ENCODE results near the gene ORAI1.
"Not testable (repeated sequence)": the region's sequence is repeated elsewhere in the genome, so short reads cannot be mapped to it uniquely, and the experiment has no call there.

The ORAI1 gene

GRCh38 chr12:121652767-121653497 is 26.6 kb downstream of the ORAI1 start:
- H3K27me3 ChIP-seq (ENCODE audit: control insufficient read depth in 1 of 2, insufficient read depth in 2 of 2, low read length in 2 of 2): no peaks in the 10 kb centered on the region
- no peaks in the 10 kb centered on the region for H3K36me3 ChIP-seq (ENCODE audit: insufficient read depth, low read length)
- no peak overlapping the region for H3K27ac ChIP-seq (ENCODE audit: low read depth, low read length)
- H3K4me1 ChIP-seq (ENCODE audit: insufficient read depth, low read length): no peaks in the 10 kb centered on the region
- H3K9ac ChIP-seq (ENCODE audit: low read length): no peak overlapping the region
- H3K9me3 ChIP-seq (ENCODE audit: low read length): no peaks in the 10 kb centered on the region
- H3K4me3 ChIP-seq (ENCODE audit: low read depth in 1 of 2, low read length in 2 of 2): no peak overlapping the region

- Histone ChIP-seq H3K4me1 (ENCODE audit: insufficient read depth, low read length) (no peaks in the 10 kb centered on the region), H3K4me3 (ENCODE audit: low read depth in 1 of 2, low read length in 2 of 2) (no peak overlapping the region), H3K9ac (ENCODE audit: low read length) (no peak overlapping the region), H3K36me3 (ENCODE audit: insufficient read depth, low read length) (no peaks in the 10 kb centered on the region), H3K27ac (ENCODE audit: low read depth, low read length) (no peak overlapping the region), H3K27me3 (ENCODE audit: control insufficient read depth in 1 of 2, insufficient read depth in 2 of 2, low read length in 2 of 2) (no peaks in the 10 kb centered on the region), H3K9me3 (ENCODE audit: low read length) (no peaks in the 10 kb centered on the region)
These were observed 27.7 kb downstream of the ORAI1 start for GRCh38 chr12:121653999-121654398.

- H3K4me3 ChIP-seq (ENCODE audit: low read depth in 1 of 2, low read length in 2 of 2): no peak overlapping the region
These were observed 29.8 kb downstream of the ORAI1 start for GRCh38 chr12:121656122-121656521.

DNA sequence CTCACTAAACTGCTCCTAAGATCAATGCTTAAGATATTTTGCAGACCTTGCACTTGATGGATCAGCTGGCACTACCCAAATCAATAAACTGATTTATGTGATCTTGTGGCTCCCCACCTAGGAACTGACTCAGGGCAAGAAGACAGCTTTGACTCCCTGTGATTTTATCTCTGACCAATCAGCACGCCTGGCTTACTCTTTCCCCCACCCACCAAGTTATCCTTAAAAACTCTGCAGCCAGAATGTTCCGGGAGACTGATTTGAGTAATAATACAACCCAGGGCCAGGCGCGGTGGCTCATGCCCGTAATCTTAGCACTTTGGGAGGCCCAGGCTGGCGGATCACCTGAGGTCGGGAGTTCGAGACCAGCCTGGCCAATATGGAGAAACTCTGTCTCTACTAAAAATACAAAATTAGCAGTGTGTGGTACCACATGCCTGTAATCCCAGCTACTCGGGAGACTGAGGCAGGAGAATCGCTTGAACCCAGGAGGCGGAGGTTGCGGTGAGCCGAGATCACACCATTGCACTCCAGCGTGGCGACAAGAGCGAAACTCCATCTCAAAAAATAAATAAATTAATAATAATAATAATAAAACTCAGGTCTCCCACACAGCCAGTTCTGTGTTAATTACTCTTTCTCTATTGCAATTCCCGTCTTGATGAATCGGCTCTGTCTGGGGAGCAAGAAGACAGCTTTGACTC is 31.1 kb downstream of the ORAI1 start:
- H3K27me3 ChIP-seq (ENCODE audit: control insufficient read depth in 1 of 2, insufficient read depth in 2 of 2, low read length in 2 of 2): no peaks in the 10 kb centered on the region
- no peaks in the 10 kb centered on the region for H3K4me1 ChIP-seq (ENCODE audit: insufficient read depth, low read length)
- no peak overlapping the region for H3K4me3 ChIP-seq (ENCODE audit: low read depth in 1 of 2, low read length in 2 of 2)
- H3K9ac ChIP-seq (ENCODE audit: low read length): no peak overlapping the region
- no peaks in the 10 kb centered on the region for H3K9me3 ChIP-seq (ENCODE audit: low read length)
- no peaks in the 10 kb centered on the region for H3K36me3 ChIP-seq (ENCODE audit: insufficient read depth, low read length)
- no peak overlapping the region for H3K27ac ChIP-seq (ENCODE audit: low read depth, low read length)

More at GRCh38 chr12:121656122-121656521, 29.8 kb downstream of the ORAI1 start:
- H3K27ac ChIP-seq (ENCODE audit: low read depth, low read length): no peak overlapping the region
- no peaks in the 10 kb centered on the region for H3K36me3 ChIP-seq (ENCODE audit: insufficient read depth, low read length)
- no peaks in the 10 kb centered on the region for H3K4me1 ChIP-seq (ENCODE audit: insufficient read depth, low read length)
- no peaks in the 10 kb centered on the region for H3K9me3 ChIP-seq (ENCODE audit: low read length)
- H3K9ac ChIP-seq (ENCODE audit: low read length): no peak overlapping the region
- H3K27me3 ChIP-seq (ENCODE audit: control insufficient read depth in 1 of 2, insufficient read depth in 2 of 2, low read length in 2 of 2): no peaks in the 10 kb centered on the region

- not testable (repeated sequence) for H3K36me3 ChIP-seq (ENCODE audit: insufficient read depth, low read length); H3K4me1 ChIP-seq (ENCODE audit: insufficient read depth, low read length); H3K9ac ChIP-seq (ENCODE audit: low read length); H3K9me3 ChIP-seq (ENCODE audit: low read length); H3K27ac ChIP-seq (ENCODE audit: low read depth, low read length); H3K27me3 ChIP-seq (ENCODE audit: control insufficient read depth in 1 of 2, insufficient read depth in 2 of 2, low read length in 2 of 2); H3K4me3 ChIP-seq (ENCODE audit: low read depth in 1 of 2, low read length in 2 of 2)
These were observed 35.2 kb downstream of the ORAI1 start for GRCh38 chr12:121661353-121662105.

- H3K27ac ChIP-seq (ENCODE audit: low read depth, low read length): no peak overlapping the region
- H3K4me3 ChIP-seq (ENCODE audit: low read depth in 1 of 2, low read length in 2 of 2): no peak overlapping the region
These were observed 37.2 kb downstream of the ORAI1 start for GRCh38 chr12:121663610-121663929.

DNA sequence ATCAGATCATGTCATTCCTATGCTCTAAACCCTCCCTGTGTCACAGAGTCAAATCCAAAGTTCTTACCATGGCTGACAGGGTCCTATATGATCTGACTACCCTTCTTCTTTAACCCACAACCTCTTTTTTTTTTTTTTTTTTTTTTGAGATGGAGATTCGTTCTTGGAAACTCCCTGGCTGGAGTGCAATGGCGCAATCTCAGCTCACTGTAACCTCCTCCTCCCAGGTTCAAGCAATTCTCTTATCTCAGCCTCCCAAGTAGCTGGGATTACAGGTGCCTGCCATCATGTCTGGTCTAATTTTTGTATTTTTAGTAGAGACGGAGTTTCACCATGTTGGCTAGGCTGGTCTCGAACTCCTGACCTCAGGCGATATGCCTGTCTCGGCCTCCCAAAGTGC is 40.5 kb downstream of the ORAI1 start:
- H3K27me3 ChIP-seq (ENCODE audit: control insufficient read depth in 1 of 2, insufficient read depth in 2 of 2, low read length in 2 of 2); H3K36me3 ChIP-seq (ENCODE audit: insufficient read depth, low read length); H3K9me3 ChIP-seq (ENCODE audit: low read length); H3K4me1 ChIP-seq (ENCODE audit: insufficient read depth, low read length); H3K4me3 ChIP-seq (ENCODE audit: low read depth in 1 of 2, low read length in 2 of 2); H3K27ac ChIP-seq (ENCODE audit: low read depth, low read length); H3K9ac ChIP-seq (ENCODE audit: low read length): not testable (repeated sequence)

More at GRCh38 chr12:121663610-121663929, 37.2 kb downstream of the ORAI1 start:
- H3K9me3 ChIP-seq (ENCODE audit: low read length): no peaks in the 10 kb centered on the region
- H3K4me1 ChIP-seq (ENCODE audit: insufficient read depth, low read length): no peaks in the 10 kb centered on the region
- no peak overlapping the region for H3K9ac ChIP-seq (ENCODE audit: low read length)
- H3K27me3 ChIP-seq (ENCODE audit: control insufficient read depth in 1 of 2, insufficient read depth in 2 of 2, low read length in 2 of 2): no peaks in the 10 kb centered on the region
- no peaks in the 10 kb centered on the region for H3K36me3 ChIP-seq (ENCODE audit: insufficient read depth, low read length)

DNA sequence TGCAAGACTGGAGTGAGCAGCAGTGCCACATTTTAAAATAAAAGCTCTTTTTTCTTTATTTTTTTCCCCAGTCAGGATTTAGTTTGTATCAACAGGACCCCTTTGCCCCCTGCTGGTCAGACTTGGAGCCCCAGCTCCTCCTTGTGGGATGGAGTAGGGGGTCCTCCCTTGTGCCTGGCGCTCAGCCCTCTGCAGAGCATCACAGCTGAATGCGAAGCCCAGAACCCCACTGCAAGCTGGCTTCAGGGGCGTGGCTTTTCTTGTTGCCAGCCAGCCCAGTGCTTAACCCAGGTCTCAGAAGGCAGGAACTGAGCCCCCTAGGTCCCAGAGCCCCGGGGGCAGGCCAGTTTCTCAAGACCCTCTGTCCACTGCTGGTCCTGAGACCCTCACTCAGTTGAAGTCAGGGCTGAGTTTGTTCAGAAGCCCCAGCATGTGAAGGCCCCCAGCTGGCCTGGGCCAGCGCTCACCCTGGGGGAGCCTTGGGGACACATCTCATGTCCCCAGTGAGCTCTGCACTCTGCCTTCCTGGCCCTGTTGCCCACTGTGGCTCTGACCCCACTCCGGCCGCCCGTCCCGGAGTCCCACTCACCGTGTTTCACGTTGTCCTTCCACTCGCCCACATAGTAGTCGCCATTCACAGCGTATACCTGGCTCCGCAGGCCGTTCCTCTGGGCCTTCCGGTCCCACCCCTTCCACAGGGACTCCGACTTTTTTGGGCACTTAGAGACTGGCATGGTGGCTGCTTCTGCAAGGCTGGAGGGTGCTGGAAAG is 42.6 kb downstream of the ORAI1 start:
- Histone ChIP-seq H3K4me3 (ENCODE audit: low read depth in 1 of 2, low read length in 2 of 2) (no peak overlapping the region), H3K27ac (ENCODE audit: low read depth, low read length) (no peak overlapping the region), H3K9ac (ENCODE audit: low read length) (no peak overlapping the region), H3K9me3 (ENCODE audit: low read length) (no peaks in the 10 kb centered on the region), H3K27me3 (ENCODE audit: control insufficient read depth in 1 of 2, insufficient read depth in 2 of 2, low read length in 2 of 2) (no peaks in the 10 kb centered on the region), H3K36me3 (ENCODE audit: insufficient read depth, low read length) (no peaks in the 10 kb centered on the region), H3K4me1 (ENCODE audit: insufficient read depth, low read length) (peaks cover 11% of the 10 kb centered on the region)

DNA sequence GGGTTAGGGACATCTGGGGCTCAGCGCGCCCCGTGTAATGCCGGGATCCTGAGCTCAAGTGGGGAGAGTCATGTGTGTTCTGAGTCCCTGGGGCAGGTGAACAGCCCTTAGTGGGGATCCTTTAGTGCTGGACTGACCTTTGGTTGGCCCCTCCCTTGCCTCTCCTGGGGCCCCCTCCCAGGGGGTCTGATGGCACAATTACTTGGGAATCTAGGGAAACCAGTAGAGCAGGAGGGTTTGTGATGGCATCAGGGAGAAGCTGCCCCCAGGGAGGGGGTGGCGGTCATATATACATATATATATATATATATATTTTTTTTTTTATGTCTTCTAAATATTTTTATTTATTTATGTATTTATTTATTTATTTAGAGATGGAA is 43.2 kb downstream of the ORAI1 start, which contains the start of gene MORN3:
Gene MORN3 (minus strand): TSS at position 134 of the 380 bp plus-strand sequence. CDS start 171 bp downstream, outside the sequence.
- no peak within 1 kb of the TSS for H3K4me3 ChIP-seq (ENCODE audit: low read depth in 1 of 2, low read length in 2 of 2)
- no peak within 1 kb of the TSS for H3K9ac ChIP-seq (ENCODE audit: low read length)
- H3K27me3 ChIP-seq (ENCODE audit: control insufficient read depth in 1 of 2, insufficient read depth in 2 of 2, low read length in 2 of 2): no peaks in the 10 kb centered on the region
- H3K9me3 ChIP-seq (ENCODE audit: low read length): no peaks in the 10 kb centered on the region
- no peaks in the 10 kb centered on the region for H3K36me3 ChIP-seq (ENCODE audit: insufficient read depth, low read length)
- peaks cover 11% of the 10 kb centered on the region for H3K4me1 ChIP-seq (ENCODE audit: insufficient read depth, low read length)
- no peak within 1 kb of the TSS for H3K27ac ChIP-seq (ENCODE audit: low read depth, low read length)

GRCh38 chr12:121673013-121673511 is 46.7 kb downstream of the ORAI1 start:
- no peak overlapping the region for H3K9ac ChIP-seq (ENCODE audit: low read length)
- peak overlapping the region; percentile 68 for H3K27ac ChIP-seq (ENCODE audit: low read depth, low read length)
- H3K4me3 ChIP-seq (ENCODE audit: low read depth in 1 of 2, low read length in 2 of 2): peak overlapping the region in 1 of 2 donors; percentile 43
- no peaks in the 10 kb centered on the region for H3K27me3 ChIP-seq (ENCODE audit: control insufficient read depth in 1 of 2, insufficient read depth in 2 of 2, low read length in 2 of 2)
- peaks cover 11% of the 10 kb centered on the region for H3K4me1 ChIP-seq (ENCODE audit: insufficient read depth, low read length)
- no peaks in the 10 kb centered on the region for H3K9me3 ChIP-seq (ENCODE audit: low read length)
- no peaks in the 10 kb centered on the region for H3K36me3 ChIP-seq (ENCODE audit: insufficient read depth, low read length)

DNA sequence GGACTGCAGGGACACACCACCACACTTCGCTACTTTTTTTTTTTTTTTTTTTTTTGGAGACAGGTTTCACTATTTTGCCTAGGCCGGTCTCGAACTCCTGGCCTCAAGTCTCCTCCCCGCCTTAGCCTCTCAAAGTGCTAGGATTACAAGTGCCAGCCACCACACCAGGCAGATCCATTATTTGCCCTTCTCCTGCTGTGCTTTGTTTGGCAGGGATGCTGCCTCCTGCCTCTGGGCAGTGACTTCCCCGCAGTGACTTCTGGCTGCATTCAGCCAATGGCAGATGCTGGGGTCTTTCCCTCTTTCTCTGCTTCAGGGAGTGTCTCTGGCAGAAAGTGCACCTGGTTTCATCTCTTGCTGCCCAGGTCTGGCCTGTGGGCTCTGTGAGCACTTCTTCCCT is 49.9 kb downstream of the ORAI1 start:
- H3K27ac ChIP-seq (ENCODE audit: low read depth, low read length): no peak overlapping the region
- H3K27me3 ChIP-seq (ENCODE audit: control insufficient read depth in 1 of 2, insufficient read depth in 2 of 2, low read length in 2 of 2): no peaks in the 10 kb centered on the region
- no peak overlapping the region for H3K9ac ChIP-seq (ENCODE audit: low read length)
- H3K4me3 ChIP-seq (ENCODE audit: low read depth in 1 of 2, low read length in 2 of 2): no peak overlapping the region
- H3K4me1 ChIP-seq (ENCODE audit: insufficient read depth, low read length): peaks cover 11% of the 10 kb centered on the region
- no peaks in the 10 kb centered on the region for H3K9me3 ChIP-seq (ENCODE audit: low read length)
- H3K36me3 ChIP-seq (ENCODE audit: insufficient read depth, low read length): no peaks in the 10 kb centered on the region
